ENCODE data around the gene SORL1-AS1.
"Not testable (repeated sequence)": the region's sequence is repeated elsewhere in the genome, so short reads cannot be mapped to it uniquely, and the experiment has no call there.

SORL1-AS1 gene

GRCh38 chr11:121429556-121429955 is 23.2 kb downstream of the SORL1-AS1 start:
- no peak for DNase-seq (ENCODE audit: low spot score)

- DNase-seq (ENCODE audit: low spot score), result no peak
Measured at GRCh38 chr11:121427400-121427744, 25.4 kb downstream of the SORL1-AS1 start.

- DNase-seq (ENCODE audit: low spot score), result peak; percentile 90
Measured at GRCh38 chr11:121426476-121427399, 26.0 kb downstream of the SORL1-AS1 start.

GRCh38 chr11:121425828-121426227 is 26.9 kb downstream of the SORL1-AS1 start:
- DNase-seq (ENCODE audit: low spot score), result no peak

- no peak for DNase-seq (ENCODE audit: low spot score)
Measured at GRCh38 chr11:121422675-121423074, 30.1 kb downstream of the SORL1-AS1 start.

- DNase-seq (ENCODE audit: low spot score), result no peak
Measured at GRCh38 chr11:121421149-121421901, 31.4 kb downstream of the SORL1-AS1 start.

GRCh38 chr11:121420398-121420797 is 32.4 kb downstream of the SORL1-AS1 start:
- no peak for DNase-seq (ENCODE audit: low spot score)

GRCh38 chr11:121419836-121420235 is 32.9 kb downstream of the SORL1-AS1 start:
- DNase-seq (ENCODE audit: low spot score), result no peak

GRCh38 chr11:121418625-121419114 is 34.1 kb downstream of the SORL1-AS1 start:
- no peak for DNase-seq (ENCODE audit: low spot score)

- no peak for DNase-seq (ENCODE audit: low spot score)
Measured at GRCh38 chr11:121417607-121418006, 35.2 kb downstream of the SORL1-AS1 start.

GRCh38 chr11:121417055-121417551 is 35.7 kb downstream of the SORL1-AS1 start:
- peak; percentile 90 for DNase-seq (ENCODE audit: low spot score)

- no peak for DNase-seq (ENCODE audit: low spot score)
Measured at GRCh38 chr11:121415856-121416255, 36.9 kb downstream of the SORL1-AS1 start.

GRCh38 chr11:121414141-121414913 is 38.4 kb downstream of the SORL1-AS1 start:
- no peak for DNase-seq (ENCODE audit: low spot score)

- DNase-seq (ENCODE audit: low spot score), result no peak
Measured at GRCh38 chr11:121412711-121413415, 39.9 kb downstream of the SORL1-AS1 start.

GRCh38 chr11:121412000-121412587 is 40.7 kb downstream of the SORL1-AS1 start:
- no peak for DNase-seq (ENCODE audit: low spot score)

GRCh38 chr11:121411330-121411729 is 41.4 kb downstream of the SORL1-AS1 start:
- DNase-seq (ENCODE audit: low spot score), result not testable (repeated sequence)

GRCh38 chr11:121410041-121410440 is 42.7 kb downstream of the SORL1-AS1 start:
- DNase-seq (ENCODE audit: low spot score), result not testable (repeated sequence)

- no peak for DNase-seq (ENCODE audit: low spot score)
Measured at GRCh38 chr11:121408830-121409229, 43.9 kb downstream of the SORL1-AS1 start.

- DNase-seq (ENCODE audit: low spot score), result no peak
Measured at GRCh38 chr11:121406291-121406690, 46.5 kb downstream of the SORL1-AS1 start.

GRCh38 chr11:121405646-121406045 is 47.1 kb downstream of the SORL1-AS1 start:
- DNase-seq (ENCODE audit: low spot score), result no peak

All from mesenteric fat pad (tissue), 1 donor.